Activated T-cell treated with anti-CD3 and anti-CD28 coated beads, Interleukin-2, amount 50 U/mL, for 1 hour (primary cell): ENCODE data around the gene CTAG1B.
"Not testable (repeated sequence)": the region's sequence is repeated elsewhere in the genome, so short reads cannot be mapped to it uniquely, and the experiment has no call there.

Experiments
- DNase-seq: peaks from one replicate; pipeline ENCODE4 v3.0.0-alpha.2; 2020

Gene CTAG1B

GRCh38 chrX:154620767-154621414 is 1.8 kb upstream of the CTAG1B start:
- not testable (repeated sequence) for DNase-seq

GRCh38 chrX:154613586-154613985 is 5.5 kb downstream of the CTAG1B start:
- not testable (repeated sequence) for DNase-seq

- not testable (repeated sequence) for DNase-seq
Observed at GRCh38 chrX:154611146-154611545, 7.9 kb downstream of the CTAG1B start.

DNA sequence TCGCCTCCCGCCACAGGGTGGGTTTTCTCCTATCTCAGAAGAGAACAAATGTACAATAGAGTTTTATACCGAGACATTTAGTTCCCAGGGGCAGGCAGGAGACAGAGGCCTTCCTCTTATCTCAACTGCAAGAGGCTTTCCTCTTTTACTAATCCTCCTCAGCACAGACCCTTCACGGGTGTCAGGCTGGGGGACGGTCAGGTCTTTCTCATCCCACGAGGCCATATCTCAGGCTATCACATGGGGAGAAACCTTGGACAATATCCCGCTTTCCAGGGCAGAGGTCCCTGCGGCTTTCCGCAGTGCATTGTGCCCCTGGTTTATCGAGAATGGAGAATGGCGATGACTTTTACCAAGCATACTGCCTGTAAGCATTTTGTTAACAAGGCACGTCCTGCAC is 10.3 kb downstream of the CTAG1B start:
- not testable (repeated sequence) for DNase-seq

GRCh38 chrX:154607976-154608375 is 11.1 kb downstream of the CTAG1B start:
- DNase-seq, result not testable (repeated sequence)

DNA sequence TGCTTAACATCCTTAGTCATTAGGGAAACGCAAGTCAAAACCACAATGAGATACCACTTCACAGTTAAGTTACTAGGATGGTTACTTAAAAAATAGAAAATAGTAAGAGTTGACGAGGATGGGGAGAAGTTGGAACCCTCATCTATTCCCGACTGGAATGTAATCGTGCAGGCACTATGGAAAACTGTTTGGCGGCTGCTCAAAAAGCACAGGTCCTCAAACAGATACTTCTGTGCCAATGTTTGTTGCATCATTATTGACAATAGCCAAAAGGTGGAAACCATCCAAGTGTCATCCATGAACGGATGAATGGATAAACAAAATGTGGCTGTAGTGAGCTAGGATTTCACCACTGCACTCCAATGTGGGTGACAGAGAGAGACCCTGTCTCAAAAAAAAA is 11.7 kb downstream of the CTAG1B start:
- DNase-seq, result no peak

DNA sequence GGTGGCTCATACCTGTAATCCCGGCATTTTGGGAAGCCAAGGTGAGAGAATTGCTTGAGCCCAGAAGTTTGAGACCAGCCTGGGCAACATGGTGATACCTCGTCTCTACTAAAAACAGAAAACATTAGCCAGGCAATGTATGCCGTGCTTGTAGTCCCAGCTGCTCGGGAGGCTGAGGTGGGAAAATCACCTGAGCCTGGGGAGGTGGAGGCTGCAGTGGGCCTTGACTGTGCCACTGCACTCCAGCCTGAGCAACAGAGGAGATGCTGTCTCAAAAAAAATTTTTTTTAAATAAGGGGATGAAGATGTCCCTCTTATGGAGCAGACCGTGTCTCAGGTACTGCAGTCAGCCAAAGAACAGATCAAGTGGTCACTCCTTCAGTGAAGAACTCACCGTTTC is 13.5 kb downstream of the CTAG1B start:
- no peak for DNase-seq

GRCh38 chrX:154603438-154604430 is 15.3 kb downstream of the CTAG1B start:
- DNase-seq, result no peak

DNA sequence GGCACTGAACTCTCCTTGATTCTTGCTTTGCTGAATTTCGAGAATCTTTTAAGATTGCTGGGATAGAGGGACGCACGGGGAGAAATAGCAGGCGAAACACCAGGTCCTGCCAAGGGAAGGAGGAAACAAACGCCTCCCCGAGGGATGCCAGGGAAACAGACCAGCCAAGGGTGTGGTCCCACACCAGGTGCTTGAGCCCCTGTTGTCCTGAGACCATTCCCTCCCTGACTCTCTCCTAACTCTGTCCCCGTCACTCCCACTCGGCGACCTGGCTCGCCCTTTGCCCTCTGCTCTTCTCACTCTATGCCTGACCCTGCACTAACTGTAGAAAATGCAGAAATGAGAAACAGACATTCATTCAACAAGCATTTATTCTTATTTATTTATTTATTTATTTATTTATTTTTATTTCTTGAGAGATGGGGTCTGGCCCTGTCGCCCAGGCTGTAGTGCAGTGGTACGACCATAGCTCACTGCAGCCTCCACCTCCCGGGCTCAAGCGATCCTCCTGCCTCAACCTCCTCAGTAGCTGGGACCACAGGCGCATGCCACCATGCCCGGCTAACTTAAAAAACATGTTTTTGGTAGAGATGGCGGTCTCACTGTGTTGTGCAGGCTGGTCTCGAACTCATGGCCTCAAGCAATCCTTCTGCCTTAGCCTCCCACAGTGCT is 16.2 kb downstream of the CTAG1B start:
- no peak for DNase-seq

GRCh38 chrX:154602226-154602625 is 16.9 kb downstream of the CTAG1B start:
- no peak for DNase-seq

- DNase-seq, result no peak
Observed at GRCh38 chrX:154600759-154601374, 18.2 kb downstream of the CTAG1B start.

DNA sequence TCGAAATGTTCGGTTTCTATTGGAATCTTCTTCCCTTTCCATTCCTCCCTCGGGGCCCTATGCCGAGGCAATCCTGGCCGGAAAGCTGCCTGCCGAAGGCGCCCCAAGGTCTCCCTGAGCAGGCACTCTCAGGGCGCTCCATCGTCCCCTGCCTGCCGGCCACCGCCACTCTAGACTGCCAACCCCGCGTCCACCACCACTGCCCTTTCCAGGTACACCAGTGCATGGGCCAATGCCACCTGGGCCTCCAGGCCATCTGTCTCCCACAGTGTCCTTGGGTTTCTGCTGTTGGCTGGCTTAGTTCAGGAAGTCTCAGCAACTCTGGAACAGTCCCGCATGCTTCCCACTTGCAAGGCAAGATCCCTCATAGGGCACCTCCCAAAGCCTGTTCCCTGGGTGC is 19.6 kb downstream of the CTAG1B start:
- no peak for DNase-seq

GRCh38 chrX:154598656-154599055 is 20.4 kb downstream of the CTAG1B start:
- no peak for DNase-seq

DNA sequence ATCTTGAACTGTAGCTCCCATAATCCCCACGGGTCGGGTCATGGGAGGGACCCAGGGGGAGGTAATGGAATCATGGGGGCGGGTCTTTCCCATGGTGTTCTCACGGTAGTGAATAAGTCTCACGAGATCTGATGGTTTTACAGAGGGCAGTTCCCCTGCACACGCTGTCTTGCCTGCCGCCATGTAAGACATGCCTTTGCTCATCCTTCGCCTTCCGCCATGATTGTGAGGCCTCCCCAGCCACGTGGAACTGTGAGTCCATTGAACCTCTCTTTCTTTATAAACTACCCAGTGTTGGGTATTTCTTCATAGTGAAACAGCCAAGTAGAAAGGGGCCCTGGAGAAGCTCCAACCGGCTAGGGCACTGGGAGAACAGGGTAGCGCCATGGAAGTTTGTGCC is 21.9 kb downstream of the CTAG1B start:
- DNase-seq, result no peak

GRCh38 chrX:154596290-154596929 is 22.7 kb downstream of the CTAG1B start:
- DNase-seq, result no peak

GRCh38 chrX:154595559-154596249 is 23.4 kb downstream of the CTAG1B start:
- no peak for DNase-seq

GRCh38 chrX:154594491-154594890 is 24.6 kb downstream of the CTAG1B start:
- DNase-seq, result no peak

- DNase-seq, result no peak
Observed at GRCh38 chrX:154593201-154593600, 25.9 kb downstream of the CTAG1B start.

DNA sequence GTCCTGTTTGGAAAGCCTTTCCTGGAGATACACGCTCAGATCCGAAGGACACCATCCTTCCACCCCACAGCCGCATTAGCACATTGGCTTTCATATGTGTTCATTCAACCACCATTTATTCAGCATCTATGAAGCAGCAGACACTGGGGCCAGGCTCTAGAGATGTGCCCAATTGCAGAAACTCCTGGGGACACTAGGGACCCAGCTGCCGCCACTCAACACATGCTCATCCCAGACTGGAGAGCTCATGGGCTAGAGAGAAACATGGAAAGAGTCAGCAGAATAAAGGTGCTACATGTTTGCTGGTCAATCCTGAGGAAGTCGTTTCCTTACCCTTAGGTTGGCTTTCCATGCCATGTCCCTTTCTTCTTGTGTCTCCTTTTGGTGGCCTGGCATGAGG is 26.6 kb downstream of the CTAG1B start:
- DNase-seq, result no peak

- DNase-seq, result not testable (repeated sequence)
Observed at GRCh38 chrX:154590415-154590814, 28.7 kb downstream of the CTAG1B start.

DNA sequence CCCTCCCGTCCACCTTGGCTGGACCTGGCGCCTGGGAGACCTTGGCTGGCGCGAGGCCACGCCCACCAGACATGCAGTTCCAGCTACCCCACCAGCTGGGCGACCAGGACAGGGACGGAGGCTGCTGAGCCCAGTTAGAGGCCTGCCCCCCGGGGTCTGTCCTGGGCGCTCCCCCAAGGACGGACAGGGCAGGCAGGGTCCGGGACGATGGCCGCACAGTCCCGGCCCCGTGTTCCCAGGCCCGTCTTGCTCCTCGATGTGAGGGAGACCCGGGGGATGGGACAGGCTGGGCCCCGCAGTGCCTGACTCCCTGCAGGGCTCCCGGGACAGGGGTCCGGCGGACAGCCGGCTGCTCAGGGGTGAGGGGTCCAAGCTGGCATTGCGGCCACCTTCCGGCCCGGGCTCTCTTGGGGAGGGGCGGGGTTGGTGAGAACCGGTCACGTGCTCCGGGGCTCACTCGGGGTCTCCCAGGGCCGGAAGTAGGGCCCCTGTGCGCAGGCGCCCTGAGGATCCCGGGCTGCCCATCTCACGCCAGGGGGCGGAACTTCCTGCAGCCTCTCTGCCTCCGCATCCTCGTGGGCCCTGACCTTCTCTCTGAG is 34.4 kb downstream of the CTAG1B start, which contains the start of gene CTAG1A:
Gene CTAG1A, plus strand, starts transcription at position 549 of the 599 bp plus-strand sequence. CDS start 74 bp downstream, outside the sequence.
- DNase-seq, result not testable (repeated sequence)
